GM12892 (cell line): ENCODE data around the gene PRRX2.

Experiments
- DNase-seq: peaks from one replicate; pipeline ENCODE4 v3.0.0; 2011; ENCODE audit not compliant: insufficient read length
- FAIRE-seq: peaks from 2 replicates; lab custom pipeline; 2011; peaks lifted over from hg19 to GRCh38; lab: Jason Lieb, UNC
- POLR2A ChIP-seq: IDR thresholded peaks from 2 replicates; pipeline ENCODE4 v1.6.1; 2011; ENCODE audit warnings: low read depth, low read length, control low read depth
- POLR2AphosphoS5 ChIP-seq: IDR thresholded peaks from 2 replicates; pipeline ENCODE4 v1.6.1; 2011; ENCODE audit warnings: low read depth, low read length, control low read depth
- TAF1 ChIP-seq: IDR thresholded peaks from 2 replicates; pipeline ENCODE4 v1.6.1; 2011; ENCODE audit warnings: low read depth, mild to moderate bottlenecking, control low read depth, low read length, borderline replicate concordance

PRRX2 gene

GRCh38 chr9:129712634-129713401 is 47.4 kb downstream of the PRRX2 start:
- TF ChIP-seq POLR2A (no peak), TAF1 (no peak), POLR2AphosphoS5 (no peak)
- no peak for FAIRE-seq
- DNase-seq: no peak

GRCh38 chr9:129713402-129713679 is 47.9 kb downstream of the PRRX2 start:
- TF ChIP-seq TAF1 (no peak), POLR2AphosphoS5 (no peak), POLR2A (no peak)
- FAIRE-seq: no peak
- DNase-seq: no peak

- FAIRE-seq (no peak), DNase-seq (no peak)
- TF ChIP-seq POLR2AphosphoS5: no peak
- no peak for TF ChIP-seq POLR2A
- no peak for TF ChIP-seq TAF1
Measured at GRCh38 chr9:129714511-129715061, 49.1 kb downstream of the PRRX2 start.

- no peak for FAIRE-seq
- no peak for DNase-seq
- TF ChIP-seq POLR2AphosphoS5 (no peak), TAF1 (no peak), POLR2A (no peak)
Measured at GRCh38 chr9:129716091-129716490, 50.6 kb downstream of the PRRX2 start.

GRCh38 chr9:129717991-129718390 is 52.5 kb downstream of the PRRX2 start:
- FAIRE-seq (no peak), DNase-seq (no peak)
- TF ChIP-seq TAF1: no peak
- TF ChIP-seq POLR2AphosphoS5: no peak
- no peak for TF ChIP-seq POLR2A

- TF ChIP-seq TAF1 (no peak), POLR2AphosphoS5 (no peak), POLR2A (no peak)
Measured at GRCh38 chr9:129718647-129719046, 53.2 kb downstream of the PRRX2 start.

GRCh38 chr9:129719135-129719534 is 53.7 kb downstream of the PRRX2 start:
- FAIRE-seq: no peak
- DNase-seq: no peak
- TF ChIP-seq POLR2AphosphoS5: no peak
- TF ChIP-seq POLR2A: no peak
- no peak for TF ChIP-seq TAF1

More at GRCh38 chr9:129718647-129719046, 53.2 kb downstream of the PRRX2 start:
- FAIRE-seq: no peak
- no peak for DNase-seq

- no peak for DNase-seq
- FAIRE-seq: no peak
- TF ChIP-seq POLR2A (no peak), POLR2AphosphoS5 (no peak), TAF1 (no peak)
Measured at GRCh38 chr9:129720181-129720864, 54.9 kb downstream of the PRRX2 start.

- TF ChIP-seq TAF1 (no peak), POLR2A (no peak), POLR2AphosphoS5 (no peak)
- FAIRE-seq: no peak
Measured at GRCh38 chr9:129720865-129721545, 55.6 kb downstream of the PRRX2 start.

GRCh38 chr9:129722913-129723312 is 57.5 kb downstream of the PRRX2 start:
- no peak for TF ChIP-seq POLR2AphosphoS5
- no peak for TF ChIP-seq POLR2A
- TF ChIP-seq TAF1: no peak
- FAIRE-seq: no peak
- DNase-seq: no peak

More at GRCh38 chr9:129720865-129721545, 55.6 kb downstream of the PRRX2 start:
- DNase-seq: no peak
